Eye (tissue), 1 donor: ENCODE data around the gene RCAN3.
A peak's percentile ranks its signal among the peaks of the same experiment; 100 is the strongest.

Source experiments
- DNase-seq: peaks from one replicate; pipeline ENCODE4 v3.0.0-alpha.2; 2015

The RCAN3 gene

GRCh38 chr1:24551960-24552571, 49.4 kb downstream of the RCAN3 start:
- DNase-seq: peak; percentile 88

- no peak for DNase-seq
These were observed 51.3 kb downstream of the RCAN3 start for GRCh38 chr1:24553931-24554330.

GRCh38 chr1:24554714-24555113, 52.1 kb downstream of the RCAN3 start:
- no peak for DNase-seq

GRCh38 chr1:24555591-24556413, 53.2 kb downstream of the RCAN3 start, which contains the start of gene NCMAP:
Gene NCMAP (plus strand): TSS chr1:24556087. CDS start chr1:24595431, 39,344 bp downstream.
- DNase-seq: peak; percentile 48

GRCh38 chr1:24556414-24556795, 53.8 kb downstream of the RCAN3 start:
- no peak for DNase-seq

- no peak for DNase-seq
These were observed 54.6 kb downstream of the RCAN3 start for GRCh38 chr1:24557220-24557619.

- DNase-seq: no peak
These were observed 55.1 kb downstream of the RCAN3 start for GRCh38 chr1:24557711-24558131.

- no peak for DNase-seq
These were observed 55.8 kb downstream of the RCAN3 start for GRCh38 chr1:24558455-24558854.

GRCh38 chr1:24558902-24559791, 56.5 kb downstream of the RCAN3 start:
- DNase-seq: no peak

GRCh38 chr1:24560361-24560760, 57.7 kb downstream of the RCAN3 start:
- DNase-seq: no peak

GRCh38 chr1:24562625-24563024, 60.0 kb downstream of the RCAN3 start:
- no peak for DNase-seq

- no peak for DNase-seq
These were observed 62.1 kb downstream of the RCAN3 start for GRCh38 chr1:24564695-24565094.

- no peak for DNase-seq
These were observed 63.7 kb downstream of the RCAN3 start for GRCh38 chr1:24566236-24566867.

GRCh38 chr1:24567792-24568388, 65.3 kb downstream of the RCAN3 start:
- DNase-seq: peak; percentile 29

- no peak for DNase-seq
These were observed 65.8 kb downstream of the RCAN3 start for GRCh38 chr1:24568475-24568874.

- DNase-seq: no peak
These were observed 67.9 kb downstream of the RCAN3 start for GRCh38 chr1:24570265-24571125.

- DNase-seq: no peak
These were observed 69.7 kb downstream of the RCAN3 start for GRCh38 chr1:24572301-24572700.

GRCh38 chr1:24575905-24576587, 73.4 kb downstream of the RCAN3 start:
- peak; percentile 33 for DNase-seq

GRCh38 chr1:24578846-24579245, 76.2 kb downstream of the RCAN3 start:
- DNase-seq: no peak

GRCh38 chr1:24580756-24581155, 78.1 kb downstream of the RCAN3 start:
- no peak for DNase-seq

- DNase-seq: no peak
These were observed 81.6 kb downstream of the RCAN3 start for GRCh38 chr1:24584171-24584647.
